NCI-H526 (cell line): Measurements from ENCODE around the gene FILIP1.

Experiments
- DNase-seq, 2 experiments: peaks; one replicate each; lab custom pipeline; 2025; lab: John Stamatoyannopoulos, UW

Gene FILIP1

DNA sequence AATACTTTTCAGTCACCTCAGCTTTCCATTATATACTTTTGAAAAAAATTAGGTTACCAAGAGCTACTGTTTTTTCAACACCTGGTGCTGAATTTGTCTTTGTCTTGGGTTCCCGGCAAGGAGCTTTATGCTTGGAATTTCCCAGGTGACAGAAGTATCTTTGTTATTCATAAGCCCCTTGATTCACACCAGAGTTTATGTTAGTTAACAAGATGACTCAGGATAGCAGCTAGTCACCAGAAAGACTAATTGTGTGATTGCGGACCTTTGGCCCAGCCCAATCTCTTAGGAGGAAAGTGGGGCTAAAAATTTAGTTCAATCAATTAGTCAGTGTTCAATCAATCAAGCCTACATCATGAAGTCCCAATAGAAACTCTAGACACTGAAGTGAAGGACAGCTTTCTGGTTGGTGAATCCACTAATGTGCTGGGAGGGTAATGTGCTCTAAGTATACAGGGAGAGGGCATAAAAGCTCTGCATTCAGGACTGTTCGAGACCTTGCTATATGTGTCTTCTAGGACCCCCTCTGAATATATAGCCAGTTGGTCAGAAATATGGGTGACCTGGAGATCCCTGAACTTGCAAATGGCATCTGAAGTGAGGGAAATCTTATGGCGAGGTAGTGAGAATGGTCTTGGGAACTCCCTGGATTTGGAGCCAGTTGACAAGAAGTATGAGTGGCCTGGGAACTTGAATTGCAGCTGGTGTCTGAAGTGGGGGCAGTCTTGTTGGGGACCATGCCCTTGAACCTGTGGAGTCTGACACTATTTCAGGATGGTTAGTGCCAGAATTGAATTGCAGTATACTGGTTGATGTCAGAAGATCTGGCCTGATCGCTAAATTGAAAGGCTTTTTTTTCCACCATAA is 225.2 kb downstream of the FILIP1 start:
- DNase-seq = no peak

DNA sequence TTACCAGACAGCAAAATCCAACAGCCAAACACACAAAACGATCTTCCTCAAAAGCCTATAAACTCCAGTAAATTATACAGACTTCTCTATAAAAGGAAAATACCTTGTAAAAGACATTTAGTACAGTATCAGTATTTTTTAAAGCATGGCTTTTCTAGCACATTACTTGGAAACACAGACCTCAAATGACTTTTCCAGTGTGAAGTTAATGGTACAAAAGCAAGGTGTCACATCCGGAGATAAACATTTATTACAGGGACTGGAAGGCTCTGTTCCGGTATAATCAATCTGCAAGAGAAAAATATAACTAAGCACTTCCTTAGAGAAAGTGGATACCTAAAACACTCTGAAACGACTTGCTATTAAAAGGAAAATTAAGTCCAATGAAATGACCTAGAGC is 226.1 kb downstream of the FILIP1 start:
- no peak for DNase-seq

DNA sequence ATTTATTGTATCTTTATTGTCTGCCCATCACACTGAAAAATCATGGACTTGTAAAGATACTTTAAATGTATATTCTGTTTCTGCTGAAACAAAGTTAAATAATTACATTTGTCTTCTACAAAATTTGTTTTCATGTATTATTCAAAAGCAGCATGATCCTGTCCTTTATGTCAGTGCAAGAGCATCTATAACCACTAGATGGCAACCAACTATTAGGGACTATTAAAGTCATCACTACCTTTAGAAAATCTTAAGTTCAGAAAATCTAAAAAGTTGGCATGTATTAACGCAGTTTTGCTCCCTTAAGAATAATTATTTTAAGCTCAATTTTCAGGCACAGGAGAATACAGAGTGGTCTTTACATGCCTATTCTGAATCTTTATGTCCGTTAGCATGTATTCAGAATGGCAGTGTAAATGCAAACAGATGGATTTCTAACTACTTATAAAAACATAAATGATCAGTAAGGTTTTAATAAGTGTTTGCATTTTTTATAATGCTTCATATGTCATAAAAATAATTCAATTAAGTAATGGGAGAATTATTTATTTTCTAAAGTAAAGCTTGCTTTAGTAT is 226.8 kb downstream of the FILIP1 start:
- DNase-seq = peak; percentile 36 to 53

DNA sequence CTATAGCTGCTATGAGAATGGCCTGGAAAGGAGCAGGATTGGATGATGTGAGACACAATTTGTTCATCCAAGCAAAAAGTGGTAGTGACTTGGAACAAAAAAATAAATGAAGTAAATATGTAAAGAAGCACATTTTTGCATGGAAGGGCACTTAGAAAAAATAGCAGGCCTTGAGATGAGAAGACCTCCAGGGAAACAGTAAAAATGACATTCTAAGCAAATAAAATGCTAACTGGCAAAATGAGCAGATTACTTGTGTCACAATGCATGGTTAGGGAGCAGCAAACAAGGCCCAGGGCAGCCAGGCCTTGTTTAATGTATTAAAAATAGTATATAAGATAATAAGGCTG is 230.2 kb downstream of the FILIP1 start:
- no peak for DNase-seq

DNA sequence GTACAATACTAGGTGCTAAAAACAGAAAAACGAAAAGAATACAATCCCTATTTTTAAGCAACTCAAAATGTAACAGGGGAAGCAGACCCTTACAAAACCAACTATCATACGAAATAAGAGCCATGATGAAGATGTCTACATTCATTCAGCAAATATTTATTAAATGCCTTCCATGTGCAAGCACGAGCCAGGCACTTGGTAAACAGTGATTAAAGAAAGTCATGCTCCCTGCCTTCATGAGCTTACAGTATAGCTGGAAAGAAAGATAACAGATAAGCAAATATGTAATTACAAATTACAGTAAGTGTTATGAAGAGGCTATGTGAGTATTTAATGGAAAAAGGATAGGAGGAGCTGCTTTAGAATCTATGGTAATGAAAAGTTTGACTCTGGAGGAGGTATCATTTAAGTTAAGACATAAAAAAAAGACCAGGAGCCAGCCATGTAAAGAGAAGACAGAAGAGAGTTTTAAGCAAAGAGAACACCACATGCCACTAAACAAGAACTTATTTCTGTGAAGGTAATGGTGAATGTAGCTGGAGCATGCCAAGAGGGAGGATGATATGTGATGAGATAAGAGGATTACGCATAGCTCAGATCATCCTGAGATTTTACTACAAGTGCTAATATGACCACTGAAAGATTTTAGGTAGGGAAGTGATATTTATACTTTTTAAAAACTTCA is 230.7 kb downstream of the FILIP1 start:
- no peak for DNase-seq

DNA sequence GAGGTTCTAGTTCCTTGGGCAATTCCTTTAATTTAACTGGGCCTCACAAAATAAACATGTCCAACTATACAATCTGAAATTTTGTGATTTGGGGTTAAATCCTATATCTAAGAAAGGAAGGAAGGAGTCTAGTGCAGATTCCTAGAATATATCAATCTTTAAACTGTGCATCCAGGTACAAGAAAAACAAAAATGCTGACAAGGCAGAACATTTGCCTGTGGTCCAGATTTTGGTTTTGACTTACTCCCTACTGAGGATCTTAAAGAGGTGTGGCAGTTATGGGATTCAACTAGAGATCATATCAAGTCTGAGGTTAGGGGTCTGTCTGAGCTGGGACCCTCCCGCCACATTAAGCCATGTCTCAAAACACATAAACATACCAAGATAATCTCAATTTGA is 232.3 kb downstream of the FILIP1 start:
- no peak for DNase-seq

DNA sequence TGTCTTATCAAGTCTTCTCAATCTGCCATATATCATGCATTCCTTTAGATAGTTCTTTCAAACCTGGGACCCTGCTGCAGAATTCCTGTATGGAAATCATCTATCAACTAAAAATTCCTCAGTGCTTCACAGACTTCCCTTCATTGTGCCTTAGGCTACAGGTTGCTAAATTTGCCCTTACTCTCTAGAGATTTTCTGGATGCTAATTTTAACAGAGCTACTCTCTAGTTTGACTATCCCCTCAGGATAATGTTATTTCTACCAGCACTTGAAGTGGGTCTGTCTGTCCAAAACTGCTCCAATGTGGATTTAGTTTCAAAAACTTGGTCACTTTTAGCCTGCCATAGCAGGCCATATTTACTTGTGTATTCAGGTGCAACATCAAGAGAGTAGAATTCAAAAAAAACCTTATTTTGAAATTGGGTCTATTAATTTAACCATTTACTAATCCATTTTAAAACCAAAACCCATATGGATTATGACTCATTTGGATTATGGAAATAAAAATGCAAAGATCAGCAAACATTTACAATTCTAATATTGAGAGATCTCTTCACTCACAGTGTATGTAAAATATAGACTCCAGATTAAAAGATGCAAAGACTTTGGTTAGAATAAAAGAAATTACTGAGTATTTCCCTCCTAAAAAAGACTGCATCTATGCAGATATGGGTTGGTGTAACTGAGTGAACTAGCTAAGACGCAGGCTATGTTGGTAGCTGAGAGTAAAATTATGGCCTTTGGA is 236.1 kb downstream of the FILIP1 start:
- DNase-seq = peak; percentile 24 to 57

DNA sequence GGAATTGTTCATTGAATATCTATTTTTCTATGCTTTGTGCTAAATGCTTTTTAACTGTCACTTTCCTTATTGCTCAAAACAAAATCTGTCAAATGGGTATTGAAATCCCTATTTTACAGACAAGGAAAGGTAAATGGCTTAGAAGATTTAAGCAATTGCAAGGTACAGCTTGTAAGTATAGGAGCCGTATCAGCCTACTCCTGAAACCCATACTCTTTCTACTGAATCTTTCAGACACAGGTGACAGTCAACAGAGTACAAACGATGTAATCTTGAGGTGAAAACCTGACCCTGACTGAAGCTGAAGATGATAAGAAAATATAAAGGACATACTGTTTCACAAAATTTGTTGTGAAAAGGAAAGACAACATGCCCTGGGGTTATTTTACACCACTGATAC is 243.0 kb downstream of the FILIP1 start:
- no peak for DNase-seq

DNA sequence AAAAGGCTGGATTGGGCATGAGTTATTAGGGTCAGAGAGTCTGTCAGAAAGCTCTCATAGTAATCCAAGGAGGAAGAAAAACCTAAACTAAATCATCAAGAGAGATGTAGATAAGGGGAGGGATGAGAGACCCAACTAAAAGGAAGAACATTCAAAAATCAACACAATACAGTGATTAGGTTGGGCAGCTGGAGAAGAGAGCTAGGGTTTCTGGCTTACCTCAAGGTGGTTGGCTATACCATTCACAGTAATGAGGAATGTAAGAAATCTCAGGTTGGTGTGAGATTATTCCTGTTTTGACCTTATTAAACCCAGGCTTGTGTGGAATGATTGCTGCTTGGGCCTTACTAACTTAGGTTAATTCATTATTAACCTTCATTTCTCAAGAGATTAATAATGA is 243.8 kb downstream of the FILIP1 start:
- DNase-seq = no peak

DNA sequence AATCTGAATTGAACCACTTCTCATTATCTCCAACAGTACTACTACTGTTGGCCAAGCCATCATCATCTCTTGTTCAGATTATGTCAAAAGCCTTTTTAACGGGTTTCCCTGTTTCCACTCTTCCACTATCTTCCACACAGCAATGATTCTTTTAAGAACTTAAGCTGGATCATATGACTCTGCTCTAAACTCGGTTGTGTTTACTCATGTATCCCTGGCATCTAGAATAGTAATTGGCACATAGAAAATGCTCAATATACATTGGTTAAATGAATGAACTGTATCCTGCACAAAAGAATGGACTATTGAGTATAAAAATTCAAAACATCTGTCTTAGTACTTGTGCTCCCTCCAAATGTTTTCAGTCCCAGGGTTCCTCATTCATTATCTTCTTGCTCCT is 247.2 kb downstream of the FILIP1 start:
- no peak for DNase-seq

DNA sequence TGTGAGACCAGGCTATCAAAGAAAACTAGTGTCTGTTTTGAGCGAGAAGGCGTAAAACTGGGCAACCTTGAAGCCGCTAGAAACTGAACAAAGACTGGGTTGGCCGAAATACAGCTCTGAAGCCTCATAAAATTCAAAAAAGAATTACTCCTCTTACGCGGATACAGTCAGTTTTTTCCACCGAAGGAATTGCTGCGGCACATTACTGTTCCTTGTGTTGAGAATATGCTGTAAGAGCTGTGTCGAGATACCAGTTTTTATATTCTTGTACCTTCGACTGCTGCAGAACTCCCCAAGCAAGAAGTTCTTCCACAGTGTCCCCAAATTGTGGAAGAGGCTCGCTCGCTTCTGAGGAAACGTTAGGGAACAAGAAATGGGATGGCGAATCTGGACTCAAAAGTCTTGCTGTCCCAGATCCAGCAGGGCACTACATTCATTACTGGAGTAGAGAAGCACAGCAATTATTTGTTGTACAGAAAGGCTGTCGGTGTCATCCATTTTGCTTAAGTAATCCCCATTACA is 249.5 kb downstream of the FILIP1 start:
- DNase-seq = peak in 1 of 2 experiments; percentile 10

DNA sequence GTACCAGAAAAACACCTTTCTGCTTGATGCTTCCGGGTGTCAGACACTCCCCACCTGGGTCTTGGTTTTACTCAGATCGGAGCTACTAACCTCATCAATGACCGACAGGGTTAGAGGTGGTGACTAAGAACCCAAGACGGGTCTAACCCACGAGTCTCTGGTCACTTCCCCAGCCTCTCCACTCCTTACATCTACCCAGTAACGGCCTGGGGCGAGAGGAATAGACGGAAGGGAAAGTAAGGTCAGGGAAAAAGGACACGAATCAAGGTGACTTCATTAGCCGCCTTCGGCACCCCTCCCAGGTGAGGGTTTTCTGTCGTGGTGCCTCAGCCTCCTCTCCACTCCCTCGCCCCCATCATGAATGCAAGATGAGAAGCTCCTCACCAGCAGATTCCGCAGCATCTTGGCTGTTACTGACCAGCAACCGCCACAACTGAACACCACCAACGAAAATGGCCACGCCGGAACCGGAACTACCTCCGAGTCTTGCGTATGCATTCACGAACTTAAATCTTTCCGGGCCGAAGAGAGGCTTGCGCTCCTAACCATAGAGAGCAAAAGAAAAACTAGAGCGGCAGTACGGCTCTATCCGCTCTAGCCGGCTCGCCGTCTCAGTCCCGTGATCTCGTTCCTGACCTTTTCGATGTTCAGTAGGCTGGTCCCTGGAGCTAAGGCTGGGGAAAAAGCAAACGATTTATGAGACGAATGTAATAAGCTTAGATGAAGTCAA is 250.1 kb downstream of the FILIP1 start, which contains the start of gene COX7A2:
TSS of gene COX7A2 (minus strand) at position 469 of the 730 bp plus-strand sequence. CDS start at position 402, 67 bp downstream.
- peak; percentile 98 for DNase-seq
